ENCODE data around the gene CEMIP. TPM values are rescaled to one million over a fixed set of nuclear protein-coding genes. Genes with fewer than 3 reads are reported as not detected.
"Not testable (repeated sequence)": the region's sequence is repeated elsewhere in the genome, so short reads cannot be mapped to it uniquely, and the experiment has no call there.

The CEMIP gene
- total RNA-seq, 2 donors from 2014 or later: 2.2 TPM; not detected in 1

GRCh38 chr15:80957976-80958375, 178.8 kb downstream of the CEMIP start:
- no peaks in the 10 kb centered on the region for H3K9me3 Mint-ChIP-seq
- H3K27me3 Mint-ChIP-seq (ENCODE audit: insufficient read depth): no peaks in the 10 kb centered on the region
- Histone ChIP-seq H3K9ac (ENCODE audit: extremely low read depth, low read length, poor library complexity, severe bottlenecking) (no peak overlapping the region), H3K27ac (ENCODE audit: low read depth, low read length) (no peak overlapping the region), H3K27me3 (ENCODE audit: control insufficient read depth, insufficient read depth, low read length, poor library complexity, severe bottlenecking) (no peaks in the 10 kb centered on the region), H3K9me3 (ENCODE audit: control insufficient read depth, low read length) (peaks cover 10% of the 10 kb centered on the region), H3K4me3 (ENCODE audit: low read length) (no peak overlapping the region), H3K4me1 (ENCODE audit: control insufficient read depth, insufficient read depth, low read length) (peaks cover 8% of the 10 kb centered on the region), H3K36me3 (ENCODE audit: control insufficient read depth, insufficient read depth, low read length) (peaks cover 26% of the 10 kb centered on the region)
- DNase-seq: no peak
- H3K36me3 Mint-ChIP-seq (ENCODE audit: low read depth): peaks cover 47% of the 10 kb centered on the region
- no peak overlapping the region for H3K27ac Mint-ChIP-seq
- 97 to 100% methylated on average over 1 to 2 of the region's 2 CpGs for WGBS, 2 experiments (ENCODE audit: insufficient coverage in 1 of 2, insufficient read length in 1 of 2)
- TF ChIP-seq, protein P1, sequence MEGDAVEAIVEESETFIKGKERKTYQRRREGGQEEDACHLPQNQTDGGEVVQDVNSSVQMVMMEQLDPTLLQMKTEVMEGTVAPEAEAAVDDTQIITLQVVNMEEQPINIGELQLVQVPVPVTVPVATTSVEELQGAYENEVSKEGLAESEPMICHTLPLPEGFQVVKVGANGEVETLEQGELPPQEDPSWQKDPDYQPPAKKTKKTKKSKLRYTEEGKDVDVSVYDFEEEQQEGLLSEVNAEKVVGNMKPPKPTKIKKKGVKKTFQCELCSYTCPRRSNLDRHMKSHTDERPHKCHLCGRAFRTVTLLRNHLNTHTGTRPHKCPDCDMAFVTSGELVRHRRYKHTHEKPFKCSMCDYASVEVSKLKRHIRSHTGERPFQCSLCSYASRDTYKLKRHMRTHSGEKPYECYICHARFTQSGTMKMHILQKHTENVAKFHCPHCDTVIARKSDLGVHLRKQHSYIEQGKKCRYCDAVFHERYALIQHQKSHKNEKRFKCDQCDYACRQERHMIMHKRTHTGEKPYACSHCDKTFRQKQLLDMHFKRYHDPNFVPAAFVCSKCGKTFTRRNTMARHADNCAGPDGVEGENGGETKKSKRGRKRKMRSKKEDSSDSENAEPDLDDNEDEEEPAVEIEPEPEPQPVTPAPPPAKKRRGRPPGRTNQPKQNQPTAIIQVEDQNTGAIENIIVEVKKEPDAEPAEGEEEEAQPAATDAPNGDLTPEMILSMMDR (conservative IDR thresholded peaks at IDR 0.05): no peak
- H3K4me3 Mint-ChIP-seq: no peak overlapping the region
- H3K4me1 Mint-ChIP-seq: peaks cover 41% of the 10 kb centered on the region

DNA sequence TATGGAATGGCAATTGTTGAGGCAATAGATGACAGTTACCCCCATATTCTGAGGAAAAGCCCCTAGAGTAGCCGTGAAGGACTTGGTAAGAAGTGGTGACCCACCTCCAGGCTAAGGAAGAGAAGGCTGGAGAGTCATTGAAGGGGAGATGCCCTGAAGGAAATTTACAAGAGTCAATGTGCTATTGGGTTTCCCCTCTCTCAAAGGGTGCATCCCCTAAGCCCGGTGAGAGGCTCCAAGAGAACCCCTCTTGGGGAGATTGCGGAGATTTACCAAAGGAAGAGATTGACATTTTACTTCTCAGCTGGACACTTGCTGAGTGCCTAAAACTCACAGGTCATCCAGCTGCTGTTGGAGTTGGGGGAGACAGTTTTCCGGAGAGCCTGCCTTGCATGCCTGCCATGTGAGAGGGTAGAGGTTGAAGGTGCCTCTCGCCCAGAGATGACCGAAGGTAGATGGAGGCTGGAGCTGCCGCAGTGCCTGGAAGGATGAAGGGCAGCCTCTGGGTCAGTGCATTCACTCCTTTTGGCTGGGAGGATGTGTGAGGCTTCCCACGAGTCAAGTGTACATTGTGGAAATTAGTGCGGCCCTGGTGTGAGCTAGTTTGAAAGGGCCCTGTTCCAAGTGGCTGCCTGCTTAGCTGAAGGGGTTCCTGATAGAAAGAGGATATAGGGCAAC, 179.8 kb downstream of the CEMIP start:
- no peak for DNase-seq
- no peaks in the 10 kb centered on the region for H3K27me3 ChIP-seq (ENCODE audit: control insufficient read depth, insufficient read depth, low read length, poor library complexity, severe bottlenecking)
- Mint-ChIP-seq H3K4me1 (peaks cover 40% of the 10 kb centered on the region), H3K9me3 (peaks cover under 1% of the 10 kb centered on the region), H3K27ac (no peak overlapping the region), H3K4me3 (no peak overlapping the region), H3K27me3 (ENCODE audit: insufficient read depth) (no peaks in the 10 kb centered on the region), H3K36me3 (ENCODE audit: low read depth) (peaks cover 42% of the 10 kb centered on the region)
- no peak overlapping the region for H3K4me3 ChIP-seq (ENCODE audit: low read length)
- WGBS, 2 experiments (ENCODE audit: insufficient coverage in 1 of 2, insufficient read length in 1 of 2): 91 to 97% methylated on average over 9 of the region's 9 CpGs
- H3K9ac ChIP-seq (ENCODE audit: extremely low read depth, low read length, poor library complexity, severe bottlenecking): no peak overlapping the region
- H3K9me3 ChIP-seq (ENCODE audit: control insufficient read depth, low read length): peaks cover 10% of the 10 kb centered on the region
- peaks cover 4% of the 10 kb centered on the region for H3K4me1 ChIP-seq (ENCODE audit: control insufficient read depth, insufficient read depth, low read length)
- peaks cover 26% of the 10 kb centered on the region for H3K36me3 ChIP-seq (ENCODE audit: control insufficient read depth, insufficient read depth, low read length)
- TF ChIP-seq, protein P1 (conservative IDR thresholded peaks at IDR 0.05): no peak
- H3K27ac ChIP-seq (ENCODE audit: low read depth, low read length): no peak overlapping the region

GRCh38 chr15:80965454-80965853, 186.3 kb downstream of the CEMIP start:
- peaks cover 38% of the 10 kb centered on the region for H3K4me1 Mint-ChIP-seq
- H3K36me3 ChIP-seq (ENCODE audit: control insufficient read depth, insufficient read depth, low read length): peaks cover 31% of the 10 kb centered on the region
- not testable (repeated sequence) for H3K27me3 Mint-ChIP-seq (ENCODE audit: insufficient read depth); H3K9ac ChIP-seq (ENCODE audit: extremely low read depth, low read length, poor library complexity, severe bottlenecking); H3K4me3 Mint-ChIP-seq; H3K4me3 ChIP-seq (ENCODE audit: low read length); H3K27ac Mint-ChIP-seq; H3K27me3 ChIP-seq (ENCODE audit: control insufficient read depth, insufficient read depth, low read length, poor library complexity, severe bottlenecking); H3K9me3 ChIP-seq (ENCODE audit: control insufficient read depth, low read length); H3K27ac ChIP-seq (ENCODE audit: low read depth, low read length); DNase-seq
- peaks cover 51% of the 10 kb centered on the region for H3K36me3 Mint-ChIP-seq (ENCODE audit: low read depth)
- peaks cover 11% of the 10 kb centered on the region for H3K4me1 ChIP-seq (ENCODE audit: control insufficient read depth, insufficient read depth, low read length)
- peaks cover 17% of the 10 kb centered on the region for H3K9me3 Mint-ChIP-seq
